Endothelial cell (in vitro differentiated cells): ENCODE results near the gene ZNF420. TPM values are rescaled to one million over a fixed set of nuclear protein-coding genes. Genes with fewer than 3 reads are reported as not detected.
"Not testable (repeated sequence)": the region's sequence is repeated elsewhere in the genome, so short reads cannot be mapped to it uniquely, and the experiment has no call there.

Source experiments
- DNase-seq: peaks from one replicate; pipeline ENCODE4 v3.0.0; 2021; ENCODE audit warnings: low spot score
- H3K27ac Mint-ChIP-seq: one replicate; pipeline ENCODE4 v1.8.0; 2021; ENCODE audit warnings: mixed read lengths, inconsistent platforms; ENCODE audit not compliant: unreplicated experiment
- H3K27me3 Mint-ChIP-seq: one replicate; pipeline ENCODE4 v1.8.0; 2021; ENCODE audit warnings: mild to moderate bottlenecking, moderate library complexity, mixed read lengths, inconsistent platforms; ENCODE audit not compliant: unreplicated experiment
- H3K36me3 Mint-ChIP-seq: one replicate; pipeline ENCODE4 v1.8.0; 2021; ENCODE audit warnings: mild to moderate bottlenecking, low read depth, mixed read lengths, inconsistent platforms; ENCODE audit not compliant: unreplicated experiment
- H3K4me1 Mint-ChIP-seq: one replicate; pipeline ENCODE4 v1.8.0; 2021; ENCODE audit warnings: mild to moderate bottlenecking, mixed read lengths, inconsistent platforms; ENCODE audit not compliant: unreplicated experiment
- H3K4me3 Mint-ChIP-seq: one replicate; pipeline ENCODE4 v1.8.0; 2021; ENCODE audit warnings: mild to moderate bottlenecking, mixed read lengths, inconsistent platforms; ENCODE audit not compliant: unreplicated experiment
- H3K9me3 Mint-ChIP-seq: one replicate; pipeline ENCODE4 v1.8.0; 2021; ENCODE audit warnings: mixed read lengths, inconsistent platforms; ENCODE audit not compliant: unreplicated experiment
- total RNA-seq: library from RNA; stranded (reverse); fragmentation: NEBNext Ultra II Directional; extraction: Animal tissue kit (Norgen Biotek cat#: 25700); gene quantifications from one replicate; pipeline ENCODE4 v1.2.1, GENCODE V29; 2021; ENCODE audit not compliant: unreplicated experiment
- TF ChIP-seq, protein P1 (sequence below): fragments of 200-600 bp; sonication (generic); IDR thresholded peaks from one replicate; pipeline ENCODE4 v1.5.0; 2021; ENCODE audit warnings: antibody characterized with exemption; ENCODE audit not compliant: unreplicated experiment

The ZNF420 gene
- total RNA-seq, 1 donor from 2014 or later = 13.1 TPM

DNA sequence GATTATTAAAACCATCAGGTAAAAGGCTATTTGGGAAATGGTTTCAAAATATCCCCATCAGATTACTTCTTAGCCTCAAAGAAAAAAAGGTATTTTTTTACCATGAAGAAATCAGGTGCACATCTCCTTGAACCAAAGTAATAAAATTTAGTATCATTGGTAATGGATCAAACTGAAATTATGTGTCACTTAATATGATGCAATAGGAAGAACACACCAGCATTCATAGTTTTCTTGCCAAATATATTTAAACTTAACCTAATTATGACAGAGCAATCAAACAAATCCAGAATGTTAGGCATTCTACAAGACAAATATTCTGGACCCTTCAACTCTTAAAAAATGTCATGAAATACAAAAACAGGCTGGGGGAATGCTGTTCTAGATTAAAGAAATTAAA lies 4.1 kb upstream of the ZNF420 start:
- Mint-ChIP-seq H3K4me3 (no peak overlapping the region), H3K27ac (no peak overlapping the region), H3K27me3 (peaks cover 9% of the 10 kb centered on the region), H3K9me3 (peaks cover 16% of the 10 kb centered on the region), H3K36me3 (peaks cover 13% of the 10 kb centered on the region), H3K4me1 (peaks cover 14% of the 10 kb centered on the region)
- TF ChIP-seq, protein P1, sequence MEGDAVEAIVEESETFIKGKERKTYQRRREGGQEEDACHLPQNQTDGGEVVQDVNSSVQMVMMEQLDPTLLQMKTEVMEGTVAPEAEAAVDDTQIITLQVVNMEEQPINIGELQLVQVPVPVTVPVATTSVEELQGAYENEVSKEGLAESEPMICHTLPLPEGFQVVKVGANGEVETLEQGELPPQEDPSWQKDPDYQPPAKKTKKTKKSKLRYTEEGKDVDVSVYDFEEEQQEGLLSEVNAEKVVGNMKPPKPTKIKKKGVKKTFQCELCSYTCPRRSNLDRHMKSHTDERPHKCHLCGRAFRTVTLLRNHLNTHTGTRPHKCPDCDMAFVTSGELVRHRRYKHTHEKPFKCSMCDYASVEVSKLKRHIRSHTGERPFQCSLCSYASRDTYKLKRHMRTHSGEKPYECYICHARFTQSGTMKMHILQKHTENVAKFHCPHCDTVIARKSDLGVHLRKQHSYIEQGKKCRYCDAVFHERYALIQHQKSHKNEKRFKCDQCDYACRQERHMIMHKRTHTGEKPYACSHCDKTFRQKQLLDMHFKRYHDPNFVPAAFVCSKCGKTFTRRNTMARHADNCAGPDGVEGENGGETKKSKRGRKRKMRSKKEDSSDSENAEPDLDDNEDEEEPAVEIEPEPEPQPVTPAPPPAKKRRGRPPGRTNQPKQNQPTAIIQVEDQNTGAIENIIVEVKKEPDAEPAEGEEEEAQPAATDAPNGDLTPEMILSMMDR = no peak
- no peak for DNase-seq

DNA sequence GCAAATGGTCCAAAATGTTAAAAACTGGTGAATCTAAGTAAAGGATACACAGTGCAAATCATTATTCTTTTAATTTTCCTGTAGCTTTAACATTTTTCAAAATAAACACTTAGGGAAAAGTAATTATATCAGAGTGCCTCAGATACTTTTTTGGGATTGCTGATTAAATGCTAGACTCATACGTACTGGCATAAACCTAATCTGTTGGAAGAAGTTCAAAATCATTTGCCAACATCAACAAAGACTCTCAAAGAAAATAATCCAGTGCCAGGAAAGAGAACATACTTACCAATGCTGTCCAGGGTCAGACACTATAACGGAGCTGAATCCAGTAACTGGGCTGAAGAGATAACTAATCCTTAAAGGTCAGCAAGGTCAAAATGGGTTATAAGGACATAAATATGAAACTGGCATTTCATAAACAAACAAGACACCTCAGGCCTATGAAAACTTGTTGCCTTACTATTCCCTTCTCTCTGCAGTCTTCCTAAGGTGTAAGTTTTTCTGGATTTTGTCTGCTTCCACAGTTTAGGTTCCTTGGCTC lies 3.3 kb upstream of the ZNF420 start:
- TF ChIP-seq, protein P1 = no peak
- Mint-ChIP-seq H3K27me3 (peaks cover 11% of the 10 kb centered on the region), H3K36me3 (peaks cover 14% of the 10 kb centered on the region)

DNA sequence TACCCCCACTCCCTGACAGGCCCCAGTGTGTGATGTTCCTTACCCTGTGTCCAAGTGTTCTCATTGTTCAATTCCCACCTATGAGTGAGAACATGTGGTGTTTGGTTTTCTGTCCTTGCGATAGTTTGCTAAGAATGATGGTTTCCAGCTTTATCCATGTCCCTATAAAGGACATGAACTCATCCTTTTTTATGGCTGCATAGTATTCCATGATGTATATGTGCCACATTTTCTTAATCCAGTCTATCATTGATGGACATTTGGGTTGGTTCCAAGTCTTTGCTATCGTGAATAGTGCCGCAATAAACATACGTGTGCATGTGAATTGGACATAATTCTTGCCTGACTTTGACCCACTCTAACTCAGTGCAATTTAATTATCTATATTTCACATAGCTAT lies 1.7 kb upstream of the ZNF420 start:
- H3K9me3 Mint-ChIP-seq = peaks cover 17% of the 10 kb centered on the region
- H3K36me3 Mint-ChIP-seq = peaks cover 25% of the 10 kb centered on the region
- H3K27me3 Mint-ChIP-seq = peaks cover 11% of the 10 kb centered on the region
- H3K27ac Mint-ChIP-seq, H3K4me3 Mint-ChIP-seq, DNase-seq: not testable (repeated sequence)
- peaks cover 16% of the 10 kb centered on the region for H3K4me1 Mint-ChIP-seq

More for the DNA sequence above, 3.3 kb upstream of the ZNF420 start:
- H3K4me1 Mint-ChIP-seq = peaks cover 16% of the 10 kb centered on the region
- no peak overlapping the region for H3K4me3 Mint-ChIP-seq
- no peak overlapping the region for H3K27ac Mint-ChIP-seq
- no peak for DNase-seq
- peaks cover 13% of the 10 kb centered on the region for H3K9me3 Mint-ChIP-seq

DNA sequence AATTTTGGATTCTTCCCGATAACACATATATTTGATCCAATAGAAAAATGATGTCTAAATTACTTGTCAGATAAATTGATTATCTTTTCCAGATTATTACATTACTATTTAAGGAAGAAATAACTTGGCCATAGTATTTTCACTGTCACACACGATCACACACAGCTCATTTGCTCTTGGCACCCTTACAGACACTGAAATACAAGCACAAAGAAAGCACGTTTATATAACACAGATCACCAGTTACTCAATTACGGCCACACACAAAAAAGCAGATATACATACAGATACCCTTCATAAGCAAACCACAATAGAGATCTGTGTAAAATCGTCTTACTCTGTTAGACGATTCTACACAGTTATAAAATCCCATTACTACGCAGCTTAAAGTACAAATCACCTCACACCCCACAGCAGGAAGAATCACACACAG lies 716 bp upstream of the ZNF420 start:
- H3K36me3 Mint-ChIP-seq = peaks cover 34% of the 10 kb centered on the region
- H3K4me3 Mint-ChIP-seq = peak overlapping the region; percentile 98
- no peak for DNase-seq
- H3K27ac Mint-ChIP-seq = peak overlapping the region; percentile 70
- H3K27me3 Mint-ChIP-seq = peaks cover 11% of the 10 kb centered on the region
- H3K4me1 Mint-ChIP-seq = peaks cover 16% of the 10 kb centered on the region
- peaks cover 26% of the 10 kb centered on the region for H3K9me3 Mint-ChIP-seq
- TF ChIP-seq, protein P1 = no peak

DNA sequence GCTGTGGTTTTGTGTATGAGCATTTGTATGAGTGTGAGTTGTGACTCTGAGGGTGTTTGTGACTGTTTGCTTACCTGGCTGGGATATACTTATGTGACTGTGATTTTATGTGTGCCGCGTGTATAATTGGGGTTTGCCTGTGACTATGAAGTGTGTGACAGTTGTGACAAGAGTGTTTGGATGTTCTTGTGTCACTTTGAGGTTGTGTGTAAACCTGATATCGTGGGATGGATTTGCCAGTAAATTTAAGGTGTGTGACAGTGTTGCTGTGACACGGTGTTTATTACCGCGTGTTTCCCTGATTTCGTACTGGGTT lies 442 bp downstream of the ZNF420 start:
- peak overlapping the region; percentile 98 for H3K4me3 Mint-ChIP-seq
- peaks cover 16% of the 10 kb centered on the region for H3K4me1 Mint-ChIP-seq
- TF ChIP-seq, protein P1 = no peak
- peaks cover 39% of the 10 kb centered on the region for H3K36me3 Mint-ChIP-seq
- H3K9me3 Mint-ChIP-seq = peaks cover 27% of the 10 kb centered on the region
- peaks cover 11% of the 10 kb centered on the region for H3K27me3 Mint-ChIP-seq
- no peak for DNase-seq
- H3K27ac Mint-ChIP-seq = peak overlapping the region; percentile 70
